PC-3 (cell line): ENCODE results near the gene CTTNBP2. TPM values are rescaled to one million over a fixed set of nuclear protein-coding genes. Genes with fewer than 3 reads are reported as not detected.

ENCODE experiments used
- ATAC-seq: fragments of 200-7000 bp; cut with Tn5 transposase; 2 replicates; pipeline ENCODE4 v1.9.1; 2020; ENCODE audit warnings: mild to moderate bottlenecking, moderate library complexity
- BruUV-seq: library from RNA; stranded (reverse); fragments of 400-500 nt; replicated peaks from 2 replicates; lab custom pipeline; 2021; lab: Mats Ljungman, UMichigan
- CTCF ChIA-PET: fragments of 300-600 bp; sonication (Branson Sonifier 250); formaldehyde crosslinking; loops from one replicate; lab custom pipeline; 2022; ENCODE audit warnings: antibody characterized with exemption; lab: Charles Lee
- POLR2A ChIA-PET: fragments of 300-600 bp; sonication (Branson Sonifier 250); formaldehyde crosslinking; loops from one replicate; lab custom pipeline; 2022; ENCODE audit warnings: antibody characterized with exemption; ENCODE audit not compliant: unreplicated experiment; lab: Charles Lee
- DNase-seq: peaks from one replicate; pipeline ENCODE4 v3.0.0-alpha.2; 2015
- H2AFZ ChIP-seq: fragments of 300-600 bp; sonication (generic); 2 replicates; pipeline ENCODE4 v1.6.0; 2016; ENCODE audit warnings: antibody characterized with exemption, low read length
- H3F3A ChIP-seq: fragments of 300-600 bp; sonication (generic); one replicate; pipeline ENCODE4 v1.6.0; 2017; ENCODE audit warnings: antibody characterized with exemption, low read length, control low read depth, mild to moderate bottlenecking; ENCODE audit not compliant: unreplicated experiment
- H3K27ac ChIP-seq: fragments of 300-600 bp; sonication (generic); 2 replicates; pipeline ENCODE4 v1.5.1; 2016; ENCODE audit warnings: mild to moderate bottlenecking, low read length
- H3K27me3 ChIP-seq: fragments of 300-600 bp; sonication (generic); 2 replicates; pipeline ENCODE4 v1.6.1; 2016; ENCODE audit warnings: low read length, mixed read lengths
- H3K36me3 ChIP-seq: fragments of 300-600 bp; sonication (generic); 2 replicates; pipeline ENCODE4 v1.6.1; 2016; ENCODE audit warnings: low read depth, mixed run types, low read length, mixed read lengths
- H3K4me1 ChIP-seq: fragments of 300-600 bp; sonication (generic); 2 replicates; pipeline ENCODE4 v1.5.1; 2016; ENCODE audit warnings: low read length; ENCODE audit not compliant: insufficient read depth
- H3K4me2 ChIP-seq: fragments of 300-600 bp; sonication (generic); 2 replicates; pipeline ENCODE4 v1.6.0; 2016; ENCODE audit warnings: low read length
- H3K4me3 ChIP-seq: fragments of 300-600 bp; sonication (generic); 2 replicates; pipeline ENCODE4 v1.5.1; 2016; ENCODE audit warnings: mild to moderate bottlenecking, low read length, mixed read lengths
- H3K79me2 ChIP-seq: fragments of 300-600 bp; sonication (generic); 2 replicates; pipeline ENCODE4 v1.6.1; 2017; ENCODE audit warnings: low read length, mixed read lengths
- H3K9ac ChIP-seq: fragments of 300-600 bp; sonication (generic); 2 replicates; pipeline ENCODE4 v1.6.0; 2016; ENCODE audit warnings: mild to moderate bottlenecking, low read length
- H3K9me2 ChIP-seq: fragments of 300-600 bp; sonication (generic); replicated peaks from 2 replicates; pipeline ENCODE4 v1.6.1; 2016; ENCODE audit warnings: mixed run types, low read length, mixed read lengths
- H3K9me3 ChIP-seq: fragments of 300-600 bp; sonication (generic); 2 replicates; pipeline ENCODE4 v1.6.1; 2016; ENCODE audit warnings: low read length, mixed read lengths
- H4K20me1 ChIP-seq: fragments of 300-600 bp; sonication (generic); 2 replicates; pipeline ENCODE4 v1.6.1; 2016; ENCODE audit warnings: low read length, mixed read lengths
- CTCF ChIP-seq: fragments of 300-600 bp; sonication (generic); conservative IDR thresholded peaks from 2 replicates; pipeline ENCODE4 v1.5.1; 2017; ENCODE audit warnings: antibody characterized with exemption, low read depth, mild to moderate bottlenecking, low read length
- EZH2 ChIP-seq: fragments of 300-600 bp; sonication (generic); IDR thresholded peaks from one replicate; pipeline ENCODE4 v1.6.1; 2017; ENCODE audit warnings: antibody characterized with exemption, mild to moderate bottlenecking, low read length; ENCODE audit not compliant: unreplicated experiment
- EZH2phosphoT487 ChIP-seq: fragments of 300-600 bp; sonication (generic); IDR thresholded peaks from 2 replicates; pipeline ENCODE4 v1.6.1; 2018; ENCODE audit warnings: mild to moderate bottlenecking, antibody characterized with exemption, low read length, borderline replicate concordance
- intact Hi-C: fragments of 100-400 bp; cut with micrococcal nuclease; formaldehyde crosslinking; loops from 2 replicates; pipeline ENCODE4 v1.9.0; 2023
- total RNA-seq: library from RNA; depleted of rRNA; stranded (reverse); fragments of >200 nt; gene quantifications from 2 replicates; pipeline ENCODE4 v1.2.3, GENCODE V29; 2014

Gene CTTNBP2
- total RNA-seq, 1 experiment from 2014 or later, result 1.1 TPM

- H2AFZ ChIP-seq, result no peak overlapping the region
- POLR2A ChIA-PET, result no interaction called here
Measured at GRCh38 chr7:117796889-117797288, 76.4 kb downstream of the CTTNBP2 start.

GRCh38 chr7:117793976-117794375 lies 79.3 kb downstream of the CTTNBP2 start:
- intact Hi-C loops, result no loop called here
- TF ChIP-seq EZH2, result no peak
- no peak for TF ChIP-seq CTCF
- no peak for TF ChIP-seq EZH2phosphoT487
- H2AFZ ChIP-seq, result no peak overlapping the region
- H3K4me1 ChIP-seq, result no peaks in the 10 kb centered on the region
- BruUV-seq, result no TSS peak
- H3K9me3 ChIP-seq, result no peaks in the 10 kb centered on the region
- no peaks in the 10 kb centered on the region for H3F3A ChIP-seq
- H3K9ac ChIP-seq, result no peak overlapping the region
- no peak overlapping the region for H3K27ac ChIP-seq
- no peaks in the 10 kb centered on the region for H3K27me3 ChIP-seq
- H3K4me2 ChIP-seq, result no peak overlapping the region
- H3K79me2 ChIP-seq, result no peaks in the 10 kb centered on the region
- H4K20me1 ChIP-seq, result no peaks in the 10 kb centered on the region
- H3K9me2 ChIP-seq, result no peaks in the 10 kb centered on the region
- no peak for DNase-seq
- H3K4me3 ChIP-seq, result no peak overlapping the region
- ChIA-PET POLR2A (no interaction called here), CTCF (interaction anchor here (0.6 kb wide), 1 partner anchor 121 kb away, joined by 3 read pairs; no protein-coding TSS in a partner anchor)
- no peaks in the 10 kb centered on the region for H3K36me3 ChIP-seq
- no peak for ATAC-seq

More at GRCh38 chr7:117796889-117797288, 76.4 kb downstream of the CTTNBP2 start:
- H3K9ac ChIP-seq, result no peak overlapping the region
- H4K20me1 ChIP-seq, result no peaks in the 10 kb centered on the region
- no peak for ATAC-seq
- H3K9me3 ChIP-seq, result no peaks in the 10 kb centered on the region
- intact Hi-C loops, result no loop called here
- no peak overlapping the region for H3K4me3 ChIP-seq
- TF ChIP-seq EZH2phosphoT487 (no peak), EZH2 (no peak), CTCF (no peak)
- CTCF ChIA-PET, result no interaction called here
- no peaks in the 10 kb centered on the region for H3K9me2 ChIP-seq
- H3K27me3 ChIP-seq, result no peaks in the 10 kb centered on the region
- no peak for DNase-seq
- H3K79me2 ChIP-seq, result no peaks in the 10 kb centered on the region
- no peaks in the 10 kb centered on the region for H3F3A ChIP-seq
- no peak overlapping the region for H3K4me2 ChIP-seq
- H3K36me3 ChIP-seq, result no peaks in the 10 kb centered on the region
- H3K4me1 ChIP-seq, result no peaks in the 10 kb centered on the region
- H3K27ac ChIP-seq, result no peak overlapping the region
- no TSS peak for BruUV-seq

DNA sequence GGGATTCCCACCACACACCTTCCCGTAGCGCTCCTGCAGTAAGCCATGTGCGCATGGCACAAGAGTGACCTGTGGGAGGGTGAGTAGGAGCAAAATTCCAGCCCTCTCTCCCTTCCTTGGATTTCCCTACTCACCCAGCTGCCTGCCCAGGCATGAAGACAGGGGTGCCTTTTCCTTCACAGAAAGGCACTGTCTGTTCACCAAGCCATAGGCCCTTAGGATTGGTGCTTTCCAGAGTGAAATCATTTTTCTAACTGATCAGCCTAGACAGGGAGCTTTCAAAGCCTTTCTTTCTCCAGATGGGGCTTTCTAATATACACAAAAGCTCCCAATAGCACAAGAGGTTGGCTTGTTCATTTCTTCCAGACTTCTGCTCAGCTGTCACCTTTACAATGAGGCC lies 79.7 kb downstream of the CTTNBP2 start:
- DNase-seq (no peak), ATAC-seq (no peak)
- intact Hi-C loops, result no loop called here
- Histone ChIP-seq H4K20me1 (no peaks in the 10 kb centered on the region), H3K36me3 (no peaks in the 10 kb centered on the region), H3K4me1 (no peaks in the 10 kb centered on the region), H3K4me3 (no peak overlapping the region), H2AFZ (no peak overlapping the region), H3K79me2 (no peaks in the 10 kb centered on the region), H3F3A (no peaks in the 10 kb centered on the region), H3K27ac (no peak overlapping the region), H3K9ac (no peak overlapping the region), H3K27me3 (no peaks in the 10 kb centered on the region), H3K9me3 (no peaks in the 10 kb centered on the region), H3K9me2 (no peaks in the 10 kb centered on the region), H3K4me2 (no peak overlapping the region)
- BruUV-seq, result no TSS peak
- CTCF ChIA-PET, result interaction anchor here (0.6 kb wide), 1 partner anchor 121 kb away, joined by 3 read pairs; no protein-coding TSS in a partner anchor
- POLR2A ChIA-PET, result interaction anchor here (0.6 kb wide), 1 partner anchor 616 kb away, joined by 4 read pairs; no protein-coding TSS in a partner anchor
- no peak for TF ChIP-seq EZH2phosphoT487
- no peak for TF ChIP-seq EZH2
- TF ChIP-seq CTCF, result no peak
